HTR-8/SVneo (cell line): ENCODE data around the gene PCCA.
"Not testable (repeated sequence)": the region's sequence is repeated elsewhere in the genome, so short reads cannot be mapped to it uniquely, and the experiment has no call there.

Source experiments
- DNase-seq: peaks from one replicate; pipeline ENCODE4 v3.0.0; 2011; ENCODE audit warnings: low spot score, mixed read lengths; ENCODE audit not compliant: insufficient read length
- FAIRE-seq: peaks from 2 replicates; lab custom pipeline; 2011; peaks lifted over from hg19 to GRCh38; lab: Jason Lieb, UNC

Gene PCCA

DNA sequence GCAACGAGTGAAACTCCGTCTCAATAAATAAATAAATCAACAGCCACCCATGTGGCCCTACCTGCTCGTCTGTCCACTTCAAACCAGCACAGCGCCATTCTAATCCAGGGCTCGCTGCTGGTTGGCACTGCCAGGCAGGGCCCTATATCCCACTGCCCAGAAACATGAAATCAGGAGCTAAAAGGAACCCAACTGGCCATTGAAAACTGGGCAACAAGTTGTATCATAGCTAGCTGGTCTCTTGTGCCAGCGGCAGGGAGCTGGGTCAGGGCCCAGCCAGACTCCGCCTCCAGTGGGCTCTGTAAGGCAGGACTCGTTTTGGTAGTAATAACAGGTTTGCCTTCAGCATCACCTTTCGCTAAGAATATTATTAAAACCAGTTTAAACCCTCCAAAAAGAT lies 460.4 kb downstream of the PCCA start:
- no peak for DNase-seq
- FAIRE-seq = no peak

DNA sequence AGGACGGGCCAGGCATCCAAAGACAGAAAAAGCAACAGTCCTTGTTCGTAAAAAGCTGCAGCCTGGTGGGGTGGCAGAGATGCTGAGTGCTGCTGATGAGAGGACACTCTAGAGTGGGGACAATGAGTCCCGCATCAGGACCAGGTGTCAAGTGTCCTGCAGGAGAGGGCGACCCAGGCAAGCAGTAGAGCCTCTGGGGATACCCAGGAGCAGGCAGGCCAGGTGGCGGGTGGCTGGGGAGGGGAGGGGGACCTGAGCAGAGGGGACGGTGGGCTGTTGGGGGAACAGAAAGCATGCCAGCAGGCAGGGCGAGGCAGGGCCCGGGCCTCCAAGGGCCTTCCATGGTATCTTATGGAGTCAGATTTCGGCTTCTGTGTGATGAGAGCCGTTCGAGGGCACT lies 463.9 kb downstream of the PCCA start:
- no peak for FAIRE-seq
- no peak for DNase-seq

GRCh38 chr13:100559886-100560285 lies 471.0 kb downstream of the PCCA start:
- FAIRE-seq (no peak), DNase-seq (no peak)

DNA sequence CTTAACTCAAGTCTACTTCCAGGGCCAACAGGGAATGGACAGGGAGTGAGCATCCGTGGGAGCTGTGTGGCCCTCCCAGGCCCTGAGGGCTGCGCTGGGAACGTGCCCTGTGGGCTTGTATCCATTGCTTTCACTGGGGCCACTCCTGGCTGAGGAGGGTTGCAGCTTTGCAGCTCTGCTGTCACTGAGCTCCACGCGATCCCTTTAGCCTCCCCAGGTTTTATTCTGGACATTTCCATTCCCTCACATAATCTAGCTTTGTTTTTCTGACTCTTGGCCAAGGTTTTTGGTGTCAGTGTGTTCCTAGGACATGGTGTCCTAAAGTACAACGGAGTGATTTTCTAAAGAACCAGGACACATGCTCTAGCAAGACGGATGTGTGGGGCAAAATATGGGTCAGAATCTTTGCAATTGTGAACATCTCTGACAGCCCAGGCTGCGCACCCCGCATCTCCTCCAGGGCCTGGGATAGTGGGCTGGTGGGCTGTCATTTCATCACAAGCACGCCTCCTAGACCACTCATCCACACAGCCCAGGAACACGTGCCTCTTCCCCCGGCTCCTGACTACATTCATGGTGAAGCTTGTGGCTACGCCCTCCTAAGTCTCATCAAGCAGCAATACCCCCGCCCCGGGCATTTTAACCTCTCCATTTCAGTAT lies 471.7 kb downstream of the PCCA start:
- DNase-seq (no peak), FAIRE-seq (no peak)

DNA sequence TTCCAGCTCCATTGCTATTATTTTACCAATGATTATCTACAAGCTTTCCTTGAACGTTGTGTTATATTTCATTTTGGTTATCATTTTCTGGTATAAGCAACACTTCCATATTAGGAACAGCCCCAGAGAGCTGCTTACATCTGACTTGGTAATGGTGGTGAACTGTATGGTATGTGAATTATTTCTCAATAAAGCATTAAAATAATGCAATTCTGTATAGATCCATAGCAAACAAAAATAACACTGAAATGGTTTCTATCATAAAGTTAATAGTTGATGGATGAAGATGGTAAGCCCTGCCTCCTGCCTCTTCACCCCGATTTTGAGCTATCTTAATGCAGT lies 472.2 kb downstream of the PCCA start:
- DNase-seq = no peak
- FAIRE-seq = no peak

- no peak for FAIRE-seq
- no peak for DNase-seq
These were observed 472.8 kb downstream of the PCCA start for GRCh38 chr13:100561599-100562204.

GRCh38 chr13:100563779-100564178 lies 474.9 kb downstream of the PCCA start:
- DNase-seq (no peak), FAIRE-seq (no peak)

DNA sequence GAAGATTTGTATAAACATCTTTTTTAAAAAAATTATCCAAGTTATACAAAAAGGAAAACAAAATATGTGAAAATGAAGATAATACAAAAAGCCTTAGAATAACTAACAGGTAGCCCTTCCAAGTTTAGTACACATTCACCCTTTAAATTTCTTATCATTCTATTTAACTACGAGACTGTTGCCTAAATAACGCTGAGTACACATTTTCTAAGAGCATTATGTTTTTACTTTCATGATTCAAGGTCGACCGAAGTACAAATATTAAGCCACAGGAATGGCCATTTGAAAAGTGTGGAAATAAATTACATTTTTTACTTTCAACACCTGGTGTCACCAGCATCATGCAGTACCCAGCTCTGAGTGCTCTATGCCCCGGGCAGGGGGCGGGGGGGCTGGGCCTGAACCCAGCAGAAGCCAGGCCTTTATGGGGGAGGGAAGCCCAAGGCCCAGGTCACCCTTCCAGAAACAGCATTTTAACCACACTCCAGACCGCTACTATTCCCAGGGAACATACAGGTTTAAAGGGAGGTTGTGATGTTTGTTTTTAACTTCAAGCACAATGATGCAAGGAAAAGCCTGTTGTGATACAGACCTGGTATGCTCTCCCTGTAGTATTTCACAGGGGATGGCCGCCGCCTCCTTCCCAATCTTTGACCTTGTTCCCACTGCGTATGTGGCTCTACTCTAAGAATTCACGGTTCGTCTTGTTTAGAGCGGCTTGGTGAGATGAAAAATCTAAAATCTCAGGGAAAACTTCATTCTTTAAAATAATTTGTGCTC lies 475.7 kb downstream of the PCCA start:
- no peak for FAIRE-seq

GRCh38 chr13:100565286-100565685 lies 476.4 kb downstream of the PCCA start:
- no peak for DNase-seq
- no peak for FAIRE-seq

More for the DNA sequence above, 475.7 kb downstream of the PCCA start:
- no peak for DNase-seq

DNA sequence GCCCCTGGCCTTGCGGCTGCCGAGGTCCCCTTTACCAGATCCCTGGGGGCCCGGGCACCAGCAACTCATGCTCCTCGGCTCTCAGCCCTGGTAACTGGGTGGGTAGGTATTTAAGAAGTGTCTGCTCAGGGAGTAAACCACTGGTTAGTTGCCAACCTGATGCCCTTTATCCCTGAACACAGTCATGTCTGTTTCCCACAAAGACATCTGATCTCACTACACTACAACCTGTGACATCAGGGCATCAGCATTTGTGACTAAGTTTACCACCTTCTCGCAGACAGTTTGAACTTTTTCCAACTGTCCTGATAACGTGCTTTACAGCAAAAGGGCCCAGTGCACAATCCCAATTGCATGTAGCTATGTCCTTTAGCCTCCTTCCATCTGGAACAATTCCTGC lies 477.6 kb downstream of the PCCA start:
- no peak for FAIRE-seq
- DNase-seq = no peak

DNA sequence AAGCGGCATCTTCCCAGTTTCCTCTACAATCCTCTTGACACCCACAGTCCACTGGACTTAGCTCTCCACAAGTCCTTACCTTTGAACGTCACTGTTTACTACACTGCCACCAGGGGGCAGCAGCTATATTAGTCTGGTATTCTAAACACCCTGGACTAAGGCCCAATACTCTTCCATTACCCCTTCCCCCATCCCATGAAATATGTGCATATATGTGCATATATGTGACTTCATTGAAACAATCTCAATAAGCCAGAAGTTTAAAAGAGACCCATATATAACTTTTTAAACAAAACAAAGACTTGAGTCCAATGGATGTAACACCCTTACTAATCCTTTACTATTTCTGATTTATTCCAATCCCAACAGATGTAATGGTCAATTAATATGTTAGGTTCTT lies 484.2 kb downstream of the PCCA start:
- no peak for FAIRE-seq
- peak; percentile 35 for DNase-seq

DNA sequence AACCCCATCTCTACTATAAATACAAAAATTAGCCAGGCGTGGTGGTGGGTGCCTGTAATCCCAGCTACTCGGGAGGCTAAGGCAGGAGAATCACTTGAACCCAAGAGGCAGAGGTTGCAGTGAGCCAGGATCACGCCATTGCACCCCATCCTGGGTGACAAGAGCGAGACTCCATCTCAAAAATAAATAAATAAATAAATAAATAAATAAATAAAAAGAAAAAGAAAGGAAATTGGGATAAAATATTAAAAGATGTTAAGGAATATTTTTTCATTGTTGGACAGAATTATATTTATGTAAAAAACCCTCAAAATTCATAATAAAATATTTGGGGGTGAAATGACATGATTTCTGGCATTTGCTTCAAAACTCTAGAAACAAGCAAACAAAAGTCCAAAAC lies 488.3 kb downstream of the PCCA start:
- FAIRE-seq, DNase-seq: not testable (repeated sequence)
